IMR-90 (cell line): Measurements from ENCODE around the gene TCP11X1.
"Not testable (repeated sequence)": the region's sequence is repeated elsewhere in the genome, so short reads cannot be mapped to it uniquely, and the experiment has no call there.

Experiments used
- CTCF ChIP-seq: conservative IDR thresholded peaks from 2 replicates; pipeline ENCODE4 v1.5.1; 2012; ENCODE audit warnings: mild to moderate bottlenecking, low read depth, low read length, improper control_type of control experiment
- POLR2A ChIP-seq: IDR thresholded peaks from 2 replicates; pipeline ENCODE4 v1.6.1; 2012; ENCODE audit warnings: mild to moderate bottlenecking, low read depth, low read length
- USF2 ChIP-seq: fragments of 150-350 bp; IDR thresholded peaks from 2 replicates; pipeline ENCODE4 v1.6.1; 2017; ENCODE audit warnings: mild to moderate bottlenecking, antibody characterized with exemption, low read length, low read depth

GRCh38 chrX:102216497-102216896 lies 1.4 kb downstream of the TCP11X1 start:
- TF ChIP-seq CTCF, POLR2A, USF2: not testable (repeated sequence)
